AG20443 (cell line): ENCODE results near the gene HERC3.

Experiments used
- DNase-seq: peaks from one replicate; pipeline ENCODE4 v3.0.0; 2012; ENCODE audit warnings: low spot score, mixed read lengths

HERC3 gene

GRCh38 chr4:88720451-88721428 lies 128.5 kb downstream of the HERC3 start:
- no peak for DNase-seq

GRCh38 chr4:88722276-88722780 lies 130.0 kb downstream of the HERC3 start:
- DNase-seq, result no peak

DNA sequence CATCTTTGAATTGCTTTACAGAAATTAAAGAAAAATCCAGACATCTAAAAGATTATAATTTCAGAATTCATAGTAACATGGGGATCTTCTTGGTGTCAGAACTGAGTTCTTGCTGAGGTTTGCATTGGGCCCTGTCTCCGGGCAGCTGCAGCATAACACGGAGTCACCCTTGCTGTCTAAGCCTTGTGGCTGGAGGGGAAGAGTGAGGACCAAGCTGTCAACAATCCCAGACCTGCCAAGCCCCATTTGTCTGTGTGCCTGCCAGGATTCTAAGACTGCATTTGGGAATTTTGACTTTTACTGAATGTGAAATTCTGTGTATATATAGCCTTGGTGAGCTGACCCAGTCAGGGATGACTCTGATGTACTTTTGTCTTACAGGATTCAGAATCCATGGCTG lies 130.5 kb downstream of the HERC3 start:
- no peak for DNase-seq

GRCh38 chr4:88724406-88724805 lies 132.1 kb downstream of the HERC3 start:
- no peak for DNase-seq

DNA sequence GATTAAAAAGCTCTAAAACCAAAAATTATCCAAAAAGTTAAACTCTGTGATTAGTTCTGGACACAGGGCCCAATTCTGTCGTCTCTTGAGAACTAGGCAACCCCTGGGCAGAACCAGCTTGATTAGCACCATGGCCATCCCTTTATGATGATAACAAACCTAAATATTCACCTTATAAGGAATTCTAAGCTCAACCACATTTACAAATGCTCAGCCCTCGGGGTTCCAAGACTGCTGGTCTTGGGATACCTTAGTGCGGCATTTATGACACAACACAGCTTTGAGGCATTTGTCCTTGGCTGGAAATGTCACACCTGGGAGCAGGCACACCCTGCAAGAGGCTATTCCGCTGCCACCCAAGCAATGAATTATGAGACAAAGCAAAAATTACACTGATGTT lies 132.9 kb downstream of the HERC3 start:
- no peak for DNase-seq

GRCh38 chr4:88725986-88726385 lies 133.7 kb downstream of the HERC3 start:
- no peak for DNase-seq

DNA sequence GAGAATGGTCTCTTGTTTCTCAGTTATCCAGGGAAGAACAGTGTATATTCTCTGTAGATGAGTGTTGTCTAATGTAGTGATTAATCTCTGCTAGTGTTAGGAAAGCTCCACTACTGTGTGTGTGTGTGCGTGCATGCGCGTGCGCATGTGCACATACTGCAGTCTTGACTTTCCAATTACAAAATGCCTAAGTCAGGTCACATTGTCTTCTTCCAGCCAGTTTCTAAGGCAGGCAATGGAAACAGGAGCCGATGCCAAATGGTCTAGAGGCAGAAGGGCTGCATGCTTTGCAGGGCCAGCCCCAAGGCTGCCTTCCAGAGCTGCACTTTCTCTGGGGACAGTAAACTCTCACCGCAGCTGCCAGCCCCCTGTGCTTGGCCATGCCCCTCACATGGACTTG lies 135.9 kb downstream of the HERC3 start:
- no peak for DNase-seq

- no peak for DNase-seq
Measured at GRCh38 chr4:88729146-88729760, 137.0 kb downstream of the HERC3 start.

GRCh38 chr4:88730811-88731210 lies 138.5 kb downstream of the HERC3 start:
- no peak for DNase-seq

DNA sequence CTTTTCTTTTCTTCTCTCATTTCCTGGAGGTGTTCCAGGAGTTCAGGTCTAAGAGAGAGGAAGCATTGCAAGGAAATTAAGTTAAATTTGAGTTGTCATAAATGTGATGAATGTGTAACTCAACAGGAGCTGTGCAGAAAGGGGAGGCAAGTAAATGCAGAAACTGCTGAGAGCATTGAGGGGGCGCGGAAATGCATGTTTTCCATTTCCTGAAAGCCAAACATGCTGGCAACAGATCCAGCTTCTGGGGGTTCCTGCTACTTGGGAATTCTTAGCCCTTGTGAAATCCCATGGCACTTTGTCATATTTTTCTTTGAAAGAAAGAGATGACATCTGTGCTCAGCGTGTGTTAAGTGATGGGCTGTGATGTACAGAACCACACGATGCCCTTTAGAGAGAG lies 139.1 kb downstream of the HERC3 start:
- DNase-seq, result no peak

DNA sequence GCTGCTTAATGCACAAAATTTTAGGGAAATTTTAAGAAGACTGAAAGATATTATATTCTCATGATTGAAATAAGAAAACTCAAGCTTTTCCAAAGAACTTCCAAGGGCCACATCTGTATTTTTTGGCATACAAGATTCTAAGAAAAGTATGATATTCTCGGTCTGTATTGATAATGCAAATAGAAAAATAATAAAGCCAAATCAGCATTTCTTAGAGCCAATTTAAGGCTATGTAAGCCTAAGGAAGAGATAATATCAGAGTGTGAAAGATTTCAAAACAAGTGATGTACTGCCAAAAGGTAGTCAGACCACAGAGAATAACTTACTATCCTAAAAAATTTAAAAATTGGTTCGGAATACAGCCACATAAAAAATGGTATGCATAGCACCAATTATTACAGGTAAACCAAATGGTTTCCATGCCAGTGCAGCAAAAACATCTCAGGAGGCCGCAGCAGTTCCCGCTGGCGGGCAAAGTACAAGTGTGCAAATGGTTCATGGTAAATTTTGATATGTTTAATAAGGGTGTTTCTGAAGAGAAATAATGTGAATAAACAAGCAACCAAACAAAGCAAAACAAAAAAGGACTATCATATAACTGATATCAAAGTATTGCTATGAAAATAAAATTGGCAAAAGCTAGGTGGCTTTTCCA lies 140.6 kb downstream of the HERC3 start:
- DNase-seq, result no peak

DNA sequence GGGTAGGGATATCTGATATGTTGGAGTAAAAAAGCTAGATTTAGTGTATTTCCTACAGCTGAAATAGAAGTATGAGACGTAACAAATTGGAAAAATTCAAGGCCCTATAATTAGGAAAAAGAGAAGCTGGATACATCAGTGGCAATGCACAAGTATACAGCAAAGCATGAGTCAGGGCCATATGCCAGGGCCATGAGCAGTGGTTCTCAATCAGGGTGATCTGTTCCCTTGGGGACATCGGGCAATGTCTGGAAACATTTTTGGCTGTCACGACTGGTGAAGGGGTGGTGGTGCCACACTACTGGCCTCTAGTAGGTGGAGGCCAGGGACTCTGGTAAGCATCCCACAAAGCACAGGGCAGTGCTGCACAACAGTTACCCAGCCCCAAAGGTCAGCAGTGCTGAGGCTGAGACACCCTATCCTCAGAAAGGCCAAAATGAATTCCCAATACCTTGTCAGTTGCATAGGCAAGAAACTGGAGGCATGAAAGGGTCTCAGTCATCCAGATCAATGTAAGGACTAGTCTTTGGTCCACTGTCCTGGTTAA lies 142.2 kb downstream of the HERC3 start:
- no peak for DNase-seq

GRCh38 chr4:88735564-88735963 lies 143.3 kb downstream of the HERC3 start:
- DNase-seq, result no peak

GRCh38 chr4:88736264-88736663 lies 144.0 kb downstream of the HERC3 start:
- no peak for DNase-seq

GRCh38 chr4:88737307-88737941 lies 145.1 kb downstream of the HERC3 start:
- no peak for DNase-seq

- DNase-seq, result no peak
Measured at GRCh38 chr4:88738180-88738579, 145.9 kb downstream of the HERC3 start.

- no peak for DNase-seq
Measured at GRCh38 chr4:88742561-88742960, 150.3 kb downstream of the HERC3 start.

DNA sequence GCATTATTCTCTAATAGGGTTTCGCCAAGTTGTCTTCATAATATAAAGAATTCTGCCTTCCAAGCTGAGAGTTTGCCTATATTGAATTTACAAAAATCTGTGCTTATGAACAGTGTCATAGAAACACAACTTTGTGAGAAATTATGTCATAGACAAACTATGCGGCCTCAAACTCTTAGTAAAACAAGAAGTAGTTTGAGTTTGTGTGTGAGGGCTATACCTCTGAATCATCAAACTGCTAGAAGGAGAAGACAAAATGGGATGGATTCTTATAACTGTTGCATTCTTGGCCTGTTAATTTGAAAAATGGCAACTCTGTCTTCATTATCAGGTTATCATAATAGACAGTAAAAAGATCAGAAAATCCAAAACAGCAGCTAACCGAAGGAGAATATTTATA lies 151.4 kb downstream of the HERC3 start:
- peak; percentile 45 for DNase-seq

DNA sequence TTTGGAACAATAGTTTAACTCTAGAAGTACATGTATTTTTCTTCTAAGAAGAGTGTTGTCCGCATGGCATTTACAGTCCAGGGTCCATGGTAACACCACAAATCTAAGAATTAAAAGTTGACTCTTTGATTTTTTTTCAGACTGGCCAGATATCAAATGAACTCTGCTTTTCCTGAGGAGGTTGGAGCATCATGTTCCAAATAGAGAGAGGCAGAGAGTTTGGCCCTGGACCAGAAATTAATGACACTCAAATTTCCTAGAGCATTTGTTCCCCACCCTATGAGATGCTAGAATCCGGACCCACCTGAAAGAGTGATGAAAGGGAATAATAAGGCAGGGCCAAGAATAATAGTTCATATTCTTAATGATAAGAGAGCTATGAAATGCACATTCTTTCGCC lies 152.3 kb downstream of the HERC3 start:
- no peak for DNase-seq

GRCh38 chr4:88745175-88745574 lies 152.9 kb downstream of the HERC3 start:
- no peak for DNase-seq

- no peak for DNase-seq
Measured at GRCh38 chr4:88745581-88746163, 153.4 kb downstream of the HERC3 start.

GRCh38 chr4:88746206-88746605 lies 153.9 kb downstream of the HERC3 start:
- DNase-seq, result peak; percentile 28
